ENCODE results near the gene QPCTL.

- no peak for TF ChIP-seq CTCF (IDR thresholded peaks at IDR 0.05; ENCODE audit: insufficient read depth, low read depth, low read length)
- no peak for TF ChIP-seq EZH2 (IDR thresholded peaks at IDR 0.05; ENCODE audit: insufficient read depth, low read length)
Observed at GRCh38 chr19:45682908-45683307, 9.6 kb upstream of the QPCTL start.
